GM18868 (cell line): Measurements from ENCODE around the gene NFATC2.

ENCODE experiments used
- ATAC-seq: cut with Tn5 transposase; IDR thresholded peaks from one replicate; pipeline ENCODE4 v1.9.1; 2021; ENCODE audit warnings: mild to moderate bottlenecking, moderate library complexity; ENCODE audit not compliant: unreplicated experiment

Gene NFATC2

DNA sequence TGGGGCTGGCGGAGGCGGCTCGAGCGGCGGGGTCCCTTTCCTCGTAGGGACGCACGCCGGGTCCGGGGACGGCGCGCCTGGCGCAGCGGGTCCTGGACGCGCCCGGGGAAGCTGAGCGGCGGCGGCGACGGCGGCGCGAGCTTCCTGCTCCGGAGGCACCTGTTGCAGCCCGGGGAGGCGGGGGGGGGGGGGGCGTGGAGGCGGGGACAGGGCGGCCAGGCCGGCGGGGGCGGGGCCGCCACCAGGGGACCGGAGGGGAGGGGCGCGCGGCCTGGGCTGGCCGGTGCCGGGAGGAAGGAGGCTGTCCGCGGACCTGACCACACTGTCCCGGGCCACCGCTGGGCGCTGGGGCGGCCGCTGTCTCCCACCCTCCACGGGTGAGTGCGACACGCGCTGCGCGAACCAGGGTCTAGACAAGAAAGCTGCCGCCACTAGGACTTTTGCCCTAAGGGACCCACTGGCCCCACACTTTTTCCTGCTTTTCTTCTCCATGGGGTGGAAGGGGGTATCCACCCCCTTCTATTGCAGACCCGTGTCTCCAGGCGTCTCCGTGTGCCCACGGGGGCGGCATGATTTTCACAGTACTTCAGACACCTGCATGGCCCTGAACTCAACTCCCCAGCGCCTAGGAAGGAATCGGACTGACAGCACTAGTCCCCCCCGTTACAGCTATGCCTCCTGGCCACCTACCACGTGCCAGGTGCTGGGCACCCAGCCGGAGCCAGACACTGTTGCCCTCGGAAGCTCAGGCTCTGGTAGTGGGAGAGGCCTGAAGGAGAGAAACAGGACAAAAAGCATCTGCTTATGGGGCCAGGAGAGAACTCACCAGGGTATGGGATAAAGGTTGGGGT lies at the start of gene NFATC2:
NFATC2 (minus strand) TSS at position 149 of the 851 bp plus-strand sequence. CDS start 220 bp downstream, outside the sequence.
- peak; percentile 38 for ATAC-seq

DNA sequence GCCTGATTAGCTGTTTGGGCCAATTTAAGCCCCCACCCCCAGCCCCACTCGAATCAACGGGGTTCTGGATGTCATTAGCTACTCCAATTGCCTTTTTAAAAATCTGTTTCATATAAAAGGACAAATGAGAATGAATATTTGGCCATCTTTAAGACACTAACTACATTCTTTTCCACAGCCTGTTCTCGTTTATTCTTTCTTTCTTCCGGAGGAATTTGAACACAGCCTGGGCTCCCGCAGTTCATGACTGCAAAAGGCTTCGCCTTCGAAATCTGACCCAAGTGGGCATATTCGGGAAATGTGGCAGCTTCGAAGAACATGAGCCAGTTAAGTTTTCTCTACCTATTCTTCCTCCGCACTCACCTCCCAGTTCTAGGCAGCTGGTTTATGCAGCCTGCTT lies 49.4 kb upstream of the NFATC2 start:
- no peak for ATAC-seq

DNA sequence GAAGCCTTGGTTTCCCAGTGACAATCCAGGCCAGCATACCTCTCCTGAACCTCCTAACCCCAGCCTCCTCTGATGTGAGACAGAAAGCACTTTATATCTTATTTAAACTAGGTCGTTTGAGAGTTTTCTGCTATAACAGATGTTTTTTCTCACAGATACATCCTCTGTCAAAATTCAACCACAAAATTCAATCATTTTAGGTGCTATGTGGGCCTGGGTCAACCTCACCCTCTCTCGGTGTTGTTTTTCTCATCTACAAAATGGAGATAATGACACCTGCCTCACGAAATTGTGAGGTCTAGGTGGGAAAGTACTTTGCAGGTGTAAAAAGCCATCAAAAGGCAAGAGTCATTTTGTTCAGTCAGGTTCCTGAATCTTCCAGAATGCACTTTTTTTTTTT lies 46.2 kb upstream of the NFATC2 start:
- ATAC-seq, result no peak

DNA sequence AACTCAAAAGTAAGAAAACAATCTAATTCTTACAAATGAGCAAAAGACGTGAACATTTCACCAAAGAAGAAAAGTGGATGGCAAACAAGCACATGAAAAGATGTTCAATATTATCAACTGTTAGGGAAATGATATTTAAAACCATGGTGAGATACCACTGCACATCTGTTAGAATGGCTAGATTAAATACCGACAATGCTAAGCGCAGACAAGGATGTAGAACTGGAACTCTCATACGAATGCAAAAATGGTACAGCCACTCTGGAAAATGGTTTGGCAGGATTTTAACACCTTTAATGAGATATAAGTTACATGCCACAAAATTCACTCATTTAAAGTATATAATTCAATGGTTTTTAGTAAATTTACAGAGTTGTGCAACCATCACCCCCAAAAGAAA lies 44.6 kb upstream of the NFATC2 start:
- ATAC-seq, result no peak

GRCh38 chr20:51586005-51586440 lies 43.5 kb upstream of the NFATC2 start:
- ATAC-seq, result no peak

GRCh38 chr20:51585148-51585547 lies 42.6 kb upstream of the NFATC2 start:
- ATAC-seq, result no peak

DNA sequence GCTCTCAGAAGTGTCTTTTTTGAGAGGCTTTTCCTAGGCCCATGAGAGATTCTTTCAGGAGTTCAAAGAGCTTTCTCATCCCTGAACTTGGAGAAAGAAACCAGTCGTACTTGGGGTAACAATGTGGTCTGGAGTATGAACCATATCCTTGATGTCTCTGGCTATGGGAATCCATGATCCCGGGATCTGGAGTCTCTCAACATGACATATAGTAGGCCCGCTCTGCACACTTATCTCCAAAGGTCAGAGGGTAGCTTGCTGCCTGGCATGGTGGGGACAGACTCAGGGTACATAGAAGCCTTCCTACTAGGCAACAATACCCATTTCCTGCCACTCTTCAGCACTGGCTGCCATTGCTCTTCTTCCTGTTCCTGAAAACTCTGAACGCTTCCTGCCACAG lies 42.2 kb upstream of the NFATC2 start:
- no peak for ATAC-seq

DNA sequence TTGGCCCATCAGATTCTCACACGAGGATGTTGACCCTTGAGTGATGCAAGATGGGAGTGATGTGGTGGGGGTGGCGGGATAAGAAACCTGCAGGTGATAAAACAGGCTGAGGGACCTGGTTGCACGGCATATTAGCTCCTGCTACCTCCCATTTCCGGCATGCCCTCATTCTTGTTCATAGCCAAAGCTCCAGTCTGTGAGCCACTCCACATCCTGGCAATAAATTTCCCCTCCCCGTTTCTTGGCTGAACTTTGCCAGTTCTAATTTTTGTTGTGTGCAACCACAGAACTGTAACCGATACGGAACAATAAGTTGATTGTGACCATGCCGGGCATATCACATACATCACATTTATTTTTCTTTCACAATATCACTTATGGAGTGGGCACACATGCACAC lies 41.6 kb upstream of the NFATC2 start:
- ATAC-seq, result no peak

DNA sequence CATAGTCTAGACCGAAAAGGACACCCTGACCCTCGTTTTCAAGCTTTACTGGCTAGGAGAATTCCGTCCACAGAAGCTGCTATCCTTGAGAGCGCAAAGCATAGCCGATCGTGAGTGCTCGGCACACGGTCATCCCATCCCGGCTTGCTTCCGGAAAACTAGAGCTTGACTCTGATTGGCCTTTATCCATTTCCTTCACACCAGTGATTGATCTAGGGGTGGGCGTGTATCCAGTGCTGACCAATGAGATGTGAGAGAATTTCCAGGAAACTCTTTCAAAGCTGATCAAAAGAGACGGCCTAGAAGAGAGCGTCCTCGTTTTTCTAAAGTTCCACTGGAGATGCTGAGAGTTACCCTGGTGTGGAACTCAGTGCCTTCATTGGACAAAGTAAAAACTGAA lies 41.0 kb upstream of the NFATC2 start:
- no peak for ATAC-seq

DNA sequence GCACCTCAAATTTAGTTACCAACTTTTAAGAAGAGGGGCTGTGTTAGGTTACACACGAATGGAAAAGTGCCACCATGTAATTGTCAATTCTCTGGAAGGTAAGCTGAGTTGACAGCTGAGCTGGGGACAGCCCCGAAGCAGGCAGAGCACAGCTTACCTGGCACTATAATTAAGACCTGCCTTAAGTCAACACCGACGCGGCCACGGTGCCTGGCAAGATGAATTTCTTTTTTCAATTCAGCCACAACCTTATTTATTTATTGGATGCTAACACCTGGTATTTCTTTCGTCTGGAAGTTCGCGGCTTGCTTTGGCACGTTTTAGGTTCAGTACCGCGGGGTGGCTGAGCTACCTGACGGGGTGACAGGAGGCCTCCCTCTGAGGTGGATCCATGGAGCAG lies 40.6 kb upstream of the NFATC2 start:
- no peak for ATAC-seq

DNA sequence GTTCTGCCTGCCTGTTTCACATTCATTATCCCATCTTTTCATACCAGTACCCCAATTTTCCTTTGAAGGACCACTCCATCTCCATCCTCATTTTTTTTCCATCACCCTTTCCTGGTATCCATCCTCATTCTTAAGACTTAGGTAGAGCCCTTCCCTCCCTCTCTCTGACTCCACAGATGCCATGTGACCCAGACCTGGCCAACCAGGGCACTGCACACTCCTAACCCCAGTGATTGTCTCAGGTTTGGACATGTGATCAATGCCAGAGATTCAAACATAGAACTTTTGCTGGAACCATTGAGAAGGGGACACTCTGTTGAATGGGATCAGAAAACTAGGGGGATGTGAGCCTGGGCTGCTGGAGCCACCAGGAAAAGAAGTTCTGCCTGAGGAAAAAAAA lies 39.1 kb upstream of the NFATC2 start:
- ATAC-seq, result no peak

- no peak for ATAC-seq
Observed at GRCh38 chr20:51579137-51579536, 36.6 kb upstream of the NFATC2 start.

- no peak for ATAC-seq
Observed at GRCh38 chr20:51578145-51578459, 35.6 kb upstream of the NFATC2 start.

DNA sequence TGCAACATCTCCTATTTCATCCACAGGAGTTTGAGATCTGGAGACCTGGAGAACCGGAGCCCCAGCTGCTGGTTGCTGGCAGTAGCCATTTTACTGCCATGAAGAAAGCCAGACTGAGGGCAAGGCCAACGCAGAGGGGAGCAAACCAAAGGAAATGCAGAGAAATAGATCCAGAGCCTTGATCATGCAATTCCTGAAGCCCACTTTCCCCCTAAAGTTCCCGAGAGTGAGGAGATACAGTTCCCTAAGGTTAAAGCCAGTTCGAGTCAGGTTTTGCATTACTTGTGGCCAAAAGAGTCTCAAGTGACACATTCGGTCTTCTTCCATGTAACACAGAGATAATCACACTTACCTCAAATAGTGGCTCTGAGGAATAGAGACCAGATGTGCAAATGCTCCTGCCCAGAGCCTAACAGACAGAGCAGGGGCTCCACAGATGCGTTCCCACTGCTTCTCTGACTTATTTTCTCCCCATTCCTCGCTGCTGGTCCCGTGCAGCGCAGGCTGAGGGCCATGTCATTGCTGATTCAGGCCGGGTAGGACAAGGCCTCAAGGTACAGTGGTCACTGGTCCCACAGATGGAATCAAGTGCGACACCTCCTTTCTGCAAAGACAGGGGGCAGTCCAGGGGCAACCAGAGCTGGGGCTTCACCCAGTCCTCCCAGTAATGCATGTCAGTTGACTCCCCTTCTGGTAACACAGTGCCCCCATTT lies 35.1 kb upstream of the NFATC2 start:
- ATAC-seq, result no peak

GRCh38 chr20:51575486-51575885 lies 33.0 kb upstream of the NFATC2 start:
- no peak for ATAC-seq

DNA sequence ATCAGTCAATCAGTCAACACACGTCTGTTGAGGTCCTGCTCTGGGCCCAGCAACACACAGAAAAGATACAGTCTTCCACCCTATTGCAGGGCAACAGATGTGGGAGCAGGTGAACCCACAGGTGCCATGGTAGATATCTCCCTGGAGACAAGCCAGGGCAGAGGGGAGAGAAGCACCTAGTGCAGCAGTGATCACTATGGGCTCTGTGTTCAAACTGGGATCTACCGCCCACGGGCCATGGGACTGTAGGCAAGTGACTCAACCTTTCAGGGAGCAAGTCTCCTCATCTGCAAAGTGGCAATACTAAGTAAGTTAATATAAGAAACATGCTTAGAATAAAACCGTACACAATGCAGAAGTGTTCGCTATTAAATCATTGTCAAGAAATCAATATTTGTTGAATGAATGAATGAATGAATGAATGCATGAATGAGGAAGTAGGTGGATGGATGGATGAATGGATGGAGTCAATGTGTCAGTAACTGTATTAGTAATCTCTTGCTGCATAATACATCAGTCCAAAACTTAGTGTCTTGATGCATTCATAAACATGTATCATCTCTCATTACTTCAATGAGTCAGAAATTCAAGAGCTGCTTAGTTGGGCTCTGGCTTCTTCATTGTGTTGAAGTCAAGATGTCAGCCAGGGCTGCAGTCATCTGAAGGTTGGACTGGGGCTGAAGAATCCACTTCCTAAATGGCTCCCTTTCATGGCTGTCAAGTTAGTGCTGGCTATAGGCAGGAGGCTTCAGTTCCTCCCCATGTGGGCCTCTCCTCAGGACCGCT lies 31.9 kb upstream of the NFATC2 start:
- no peak for ATAC-seq

DNA sequence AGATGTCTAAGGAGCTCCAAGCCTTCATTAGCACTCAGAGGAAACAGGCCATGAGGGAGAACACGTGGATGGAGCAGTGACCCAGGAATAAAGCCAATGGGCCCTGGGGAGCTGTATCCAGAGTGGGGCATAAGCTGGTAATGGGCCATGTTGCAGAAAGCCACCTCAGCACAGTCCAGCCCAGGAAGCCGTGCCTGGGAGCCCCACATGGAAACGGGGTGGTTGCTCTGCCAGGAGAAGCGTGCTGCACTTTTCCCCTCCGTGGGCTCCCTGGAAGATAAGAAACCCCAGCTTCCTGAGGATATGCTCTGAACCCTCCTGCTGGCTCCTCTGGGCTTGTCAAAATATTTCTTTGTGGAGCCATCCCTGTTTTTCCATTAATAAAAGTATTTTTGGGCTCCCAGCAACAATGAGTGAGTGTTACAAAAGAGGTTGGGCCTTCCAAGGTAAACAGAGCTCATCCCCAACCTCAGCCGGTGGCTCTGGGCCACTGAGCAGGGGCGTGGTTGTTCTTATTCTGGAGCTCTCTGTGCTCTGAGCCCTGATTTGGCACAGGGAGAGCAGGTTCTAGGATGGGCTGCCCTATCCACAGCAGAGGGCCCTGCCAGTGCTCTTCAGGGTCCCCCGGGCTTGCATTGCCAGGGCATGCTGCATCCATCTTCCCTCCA lies 31.2 kb upstream of the NFATC2 start:
- ATAC-seq, result no peak

- no peak for ATAC-seq
Observed at GRCh38 chr20:51571460-51571794, 28.9 kb upstream of the NFATC2 start.

- no peak for ATAC-seq
Observed at GRCh38 chr20:51570739-51571459, 28.4 kb upstream of the NFATC2 start.
